Loucy (cell line): ENCODE data around the gene RAB44.

Experiments used
- EZH2phosphoT487 ChIP-seq: fragments of 200-600 bp; IDR thresholded peaks from 2 replicates; pipeline ENCODE4 v1.6.1; 2018; ENCODE audit warnings: antibody characterized with exemption, mild to moderate bottlenecking, moderate library complexity, borderline replicate concordance
- TF ChIP-seq, protein P1 (sequence below): fragments of 200-600 bp; sonication (generic); conservative IDR thresholded peaks from 2 replicates; pipeline ENCODE4 v1.5.1; 2014; ENCODE audit warnings: mild to moderate bottlenecking, antibody characterized with exemption, low read length

DNA sequence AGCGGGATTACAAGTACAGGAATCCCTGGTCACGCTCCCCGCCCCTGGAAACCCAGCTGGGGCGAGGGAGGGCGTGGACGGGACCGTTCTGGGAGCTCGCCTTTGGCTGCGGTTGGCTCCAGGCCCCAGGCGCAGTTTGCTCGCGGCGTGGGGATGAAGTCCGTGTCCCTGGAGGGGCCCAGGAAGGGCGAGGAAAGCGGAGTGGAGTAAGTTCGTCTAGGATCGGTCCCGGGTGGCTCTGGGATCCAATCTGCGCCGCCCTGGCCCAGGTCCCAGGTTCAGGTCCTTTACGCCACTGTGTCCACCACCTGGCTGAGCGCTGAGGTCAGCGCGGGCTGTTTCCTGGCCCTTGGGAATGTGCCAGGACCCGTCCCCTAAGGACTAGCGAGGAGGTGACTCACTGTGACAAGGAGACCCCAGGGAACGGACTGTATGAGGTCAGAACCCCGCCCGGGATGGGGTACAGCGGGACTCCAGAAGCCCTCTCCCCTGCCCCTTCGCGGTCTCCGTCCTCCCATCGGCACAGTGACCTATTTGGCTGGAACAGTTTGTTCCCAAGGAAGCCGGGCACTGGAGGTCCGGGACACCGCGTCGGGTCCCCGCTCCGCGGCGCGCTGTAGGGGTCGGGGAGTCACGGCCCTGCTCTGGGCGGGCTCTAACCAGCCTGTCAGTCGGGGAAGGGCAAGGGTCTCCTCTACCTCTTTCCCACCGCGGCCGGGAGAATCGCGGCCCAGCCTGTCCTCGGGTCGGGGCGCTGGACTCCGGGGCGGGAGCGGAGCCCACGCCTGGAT, 18.4 kb upstream of the RAB44 start:
- TF ChIP-seq, protein P1, sequence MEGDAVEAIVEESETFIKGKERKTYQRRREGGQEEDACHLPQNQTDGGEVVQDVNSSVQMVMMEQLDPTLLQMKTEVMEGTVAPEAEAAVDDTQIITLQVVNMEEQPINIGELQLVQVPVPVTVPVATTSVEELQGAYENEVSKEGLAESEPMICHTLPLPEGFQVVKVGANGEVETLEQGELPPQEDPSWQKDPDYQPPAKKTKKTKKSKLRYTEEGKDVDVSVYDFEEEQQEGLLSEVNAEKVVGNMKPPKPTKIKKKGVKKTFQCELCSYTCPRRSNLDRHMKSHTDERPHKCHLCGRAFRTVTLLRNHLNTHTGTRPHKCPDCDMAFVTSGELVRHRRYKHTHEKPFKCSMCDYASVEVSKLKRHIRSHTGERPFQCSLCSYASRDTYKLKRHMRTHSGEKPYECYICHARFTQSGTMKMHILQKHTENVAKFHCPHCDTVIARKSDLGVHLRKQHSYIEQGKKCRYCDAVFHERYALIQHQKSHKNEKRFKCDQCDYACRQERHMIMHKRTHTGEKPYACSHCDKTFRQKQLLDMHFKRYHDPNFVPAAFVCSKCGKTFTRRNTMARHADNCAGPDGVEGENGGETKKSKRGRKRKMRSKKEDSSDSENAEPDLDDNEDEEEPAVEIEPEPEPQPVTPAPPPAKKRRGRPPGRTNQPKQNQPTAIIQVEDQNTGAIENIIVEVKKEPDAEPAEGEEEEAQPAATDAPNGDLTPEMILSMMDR = no peak
- TF ChIP-seq EZH2phosphoT487 = no peak
